ENCODE data around the gene DPP6.

GRCh38 chr7:154855366-154855765, 803.2 kb downstream of the DPP6 start:
- TF ChIP-seq CTCF (conservative IDR thresholded peaks at IDR 0.05; ENCODE audit: low read depth, low read length) (no peak), EZH2 (IDR thresholded peaks at IDR 0.05; ENCODE audit: borderline replicate concordance, low read depth, low read length, poor library complexity, severe bottlenecking) (no peak)

Data from A673 (cell line).